LoVo (cell line): Measurements from ENCODE around the gene HCFC1R1.

ENCODE experiments used
- DNase-seq: peaks from one replicate; pipeline ENCODE4 v3.0.0-alpha.2; 2016; ENCODE audit warnings: low spot score

HCFC1R1 gene

DNA sequence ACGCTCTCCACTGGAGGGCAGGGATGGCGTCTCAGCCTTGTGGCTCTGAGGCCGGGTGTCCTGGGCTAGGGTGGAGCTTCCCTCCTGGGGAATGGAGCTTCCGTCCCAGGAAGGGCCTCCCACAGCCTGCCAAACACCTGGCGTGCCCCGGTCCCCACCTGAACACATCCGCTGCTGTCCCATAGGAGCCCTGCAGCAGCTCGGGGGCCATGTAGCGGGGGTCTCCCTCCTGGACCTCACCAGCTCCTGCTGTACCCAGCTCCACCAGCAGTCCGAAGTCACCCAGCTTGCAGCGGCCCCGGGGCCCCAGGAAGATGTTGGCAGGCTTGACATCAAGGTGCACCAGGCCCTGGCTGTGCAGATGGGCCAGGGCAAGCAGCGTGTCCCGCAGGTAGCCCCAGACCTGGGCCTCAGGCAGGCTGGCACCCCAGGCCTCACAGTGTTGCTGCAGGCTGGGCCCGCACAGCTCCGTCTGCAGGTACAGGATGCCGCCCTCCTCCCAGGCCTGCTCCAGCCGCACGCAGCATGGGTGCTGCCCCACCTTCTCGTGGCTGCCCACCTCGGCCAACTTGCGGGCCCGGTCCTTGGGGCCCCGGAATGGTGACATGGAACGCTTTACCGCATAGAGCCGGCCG, 48.5 kb downstream of the HCFC1R1 start:
- no peak for DNase-seq

GRCh38 chr16:2974319-2975056, 49.3 kb downstream of the HCFC1R1 start:
- DNase-seq: no peak

DNA sequence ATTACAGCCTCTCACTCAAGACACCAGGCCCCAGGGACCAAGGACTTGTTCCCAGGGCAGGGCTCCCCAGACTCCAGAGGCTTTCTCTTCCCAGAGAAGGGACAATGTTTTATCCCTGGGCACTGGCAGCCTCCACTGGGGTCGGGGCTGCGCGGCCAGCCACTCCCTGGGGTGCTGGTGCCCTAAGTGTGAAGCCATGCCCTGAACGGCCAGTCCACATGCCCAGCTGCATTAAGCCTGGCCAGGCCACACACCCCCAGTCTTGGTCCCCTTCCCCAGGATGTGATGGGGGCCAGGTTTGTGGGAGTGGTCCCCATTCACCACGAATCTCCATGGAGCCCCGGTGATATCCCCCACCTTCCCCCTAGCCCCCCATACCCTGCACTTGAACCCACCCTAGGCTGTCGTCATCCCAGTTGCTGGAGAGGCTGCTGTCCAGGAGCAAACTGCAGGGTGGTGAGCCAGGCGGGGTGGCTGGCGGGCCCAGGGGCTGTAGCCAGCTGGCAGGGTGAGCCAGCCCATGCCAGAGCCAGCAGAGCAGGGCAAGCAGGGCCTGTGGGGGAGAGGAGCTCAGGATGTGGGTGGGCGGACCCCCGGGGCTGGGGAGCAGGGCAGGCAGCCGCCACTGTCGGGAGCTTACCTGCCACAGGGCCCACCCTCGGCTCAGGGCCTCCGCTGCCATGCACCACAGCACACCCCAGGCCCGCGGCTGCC, 50.0 kb downstream of the HCFC1R1 start:
- no peak for DNase-seq

DNA sequence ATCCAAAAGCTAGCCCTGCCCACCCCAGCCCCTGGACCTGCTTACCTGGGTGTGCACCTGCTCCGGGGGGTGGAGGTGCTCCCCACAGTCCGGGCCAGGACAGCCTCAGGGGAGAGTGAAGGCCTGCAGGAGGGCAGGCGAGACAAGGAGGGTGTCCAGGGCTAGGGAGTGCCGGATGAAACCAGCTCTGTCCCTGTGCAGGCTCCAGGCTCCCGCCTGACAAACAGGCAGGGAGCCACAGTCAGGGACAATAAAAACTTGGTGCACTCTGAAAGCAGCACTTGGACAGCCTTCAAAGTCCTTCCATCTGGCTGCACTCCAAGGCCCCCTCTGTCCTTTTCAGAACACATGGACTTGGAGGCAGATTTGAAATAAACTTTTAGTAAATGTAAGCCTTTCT, 50.6 kb downstream of the HCFC1R1 start:
- DNase-seq: no peak
